HL-60 (cell line): Measurements from ENCODE around the gene HABP2.

Experiments
- CTCF ChIP-seq: IDR thresholded peaks from one replicate; pipeline ENCODE4 v1.5.1; 2011; ENCODE audit warnings: low read length, control low read depth, inconsistent platforms; ENCODE audit not compliant: insufficient read depth
- GABPA ChIP-seq: IDR thresholded peaks from 2 replicates; pipeline ENCODE4 v1.6.1; 2012; ENCODE audit warnings: low read depth
- POLR2AphosphoS5 ChIP-seq: IDR thresholded peaks from 2 replicates; pipeline ENCODE4 v1.6.1; 2012; ENCODE audit warnings: low read depth
- REST ChIP-seq: IDR thresholded peaks from 2 replicates; pipeline ENCODE4 v1.6.1; 2012; ENCODE audit warnings: low read depth; ENCODE audit not compliant: insufficient replicate concordance
- SPI1 ChIP-seq: IDR thresholded peaks from 2 replicates; pipeline ENCODE4 v1.6.1; 2012; ENCODE audit warnings: low read depth, mild to moderate bottlenecking, borderline replicate concordance

GRCh38 chr10:113566888-113567287, 14.0 kb downstream of the HABP2 start:
- TF ChIP-seq GABPA (no peak), CTCF (no peak), REST (no peak), POLR2AphosphoS5 (no peak), SPI1 (no peak)
